PC-9 (cell line): Measurements from ENCODE around the gene PCDHB15.

Experiments
- EZH2 ChIP-seq: fragments of 200-600 bp; sonication (generic); IDR thresholded peaks from 2 replicates; pipeline ENCODE4 v1.8.0; 2017; ENCODE audit warnings: antibody characterized with exemption, low read depth
- TF ChIP-seq, protein P1 (sequence below): fragments of 200-600 bp; sonication (generic); conservative IDR thresholded peaks from 2 replicates; pipeline ENCODE4 v1.6.1; 2017; ENCODE audit warnings: mixed run types, antibody characterized with exemption, mild to moderate bottlenecking, moderate library complexity

DNA sequence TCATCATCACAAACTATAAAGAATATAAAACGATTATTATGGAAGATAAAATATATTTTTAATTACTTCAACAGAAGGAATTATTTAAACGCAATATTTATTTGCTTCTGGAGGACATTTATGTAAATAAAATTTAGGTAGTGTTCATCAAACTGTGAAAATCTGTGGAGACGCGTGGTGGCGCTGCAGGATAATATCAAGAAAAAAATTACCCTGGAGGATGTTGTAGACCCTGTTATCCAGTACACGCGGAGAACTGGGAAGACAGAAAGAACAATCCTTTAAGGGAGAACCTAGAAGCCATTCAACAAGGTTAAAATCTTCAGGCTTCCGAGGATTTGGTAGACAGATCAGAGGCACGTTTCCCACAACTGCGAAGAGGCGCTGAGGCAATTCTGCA is 36.7 kb upstream of the PCDHB15 start, which contains the start of gene PCDHB12:
- TF ChIP-seq, protein P1, sequence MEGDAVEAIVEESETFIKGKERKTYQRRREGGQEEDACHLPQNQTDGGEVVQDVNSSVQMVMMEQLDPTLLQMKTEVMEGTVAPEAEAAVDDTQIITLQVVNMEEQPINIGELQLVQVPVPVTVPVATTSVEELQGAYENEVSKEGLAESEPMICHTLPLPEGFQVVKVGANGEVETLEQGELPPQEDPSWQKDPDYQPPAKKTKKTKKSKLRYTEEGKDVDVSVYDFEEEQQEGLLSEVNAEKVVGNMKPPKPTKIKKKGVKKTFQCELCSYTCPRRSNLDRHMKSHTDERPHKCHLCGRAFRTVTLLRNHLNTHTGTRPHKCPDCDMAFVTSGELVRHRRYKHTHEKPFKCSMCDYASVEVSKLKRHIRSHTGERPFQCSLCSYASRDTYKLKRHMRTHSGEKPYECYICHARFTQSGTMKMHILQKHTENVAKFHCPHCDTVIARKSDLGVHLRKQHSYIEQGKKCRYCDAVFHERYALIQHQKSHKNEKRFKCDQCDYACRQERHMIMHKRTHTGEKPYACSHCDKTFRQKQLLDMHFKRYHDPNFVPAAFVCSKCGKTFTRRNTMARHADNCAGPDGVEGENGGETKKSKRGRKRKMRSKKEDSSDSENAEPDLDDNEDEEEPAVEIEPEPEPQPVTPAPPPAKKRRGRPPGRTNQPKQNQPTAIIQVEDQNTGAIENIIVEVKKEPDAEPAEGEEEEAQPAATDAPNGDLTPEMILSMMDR: peak; percentile 52
- no peak for TF ChIP-seq EZH2
